Fibroblast of lung (primary cell): ENCODE measurements around the gene PRXL2A.

Experiments used
- CTCF ChIP-seq, 2 donors: IDR thresholded peaks in 1 of 2; conservative IDR thresholded peaks in 1 of 2; 1 replicate in 1 of 2; 2 replicates in 1 of 2; pipeline ENCODE4 v1.5.1; 2011 to 2012; ENCODE audit warnings: low read length in 2 of 2, control low read depth in 1 of 2, inconsistent platforms in 1 of 2, low read depth in 1 of 2, mild to moderate bottlenecking in 1 of 2
- EZH2 ChIP-seq: IDR thresholded peaks from 2 replicates; pipeline ENCODE4 v1.5.1; 2012; ENCODE audit warnings: low read length, control low read depth, mild to moderate bottlenecking; ENCODE audit errors: missing control alignments

GRCh38 chr10:80411267-80411668 lies 2.9 kb downstream of the PRXL2A start:
- TF ChIP-seq CTCF (conservative IDR thresholded peaks at IDR 0.05 in 1 of 2, IDR thresholded peaks at IDR 0.05 in 1 of 2; ENCODE audit: low read depth in 1 of 2, low read length in 2 of 2) (no peak), EZH2 (no peak)
